GM19240 (cell line): ENCODE data around the gene AQP1.

Experiments
- DNase-seq: peaks from one replicate; pipeline ENCODE4 v3.0.0; 2011; ENCODE audit warnings: low spot score; ENCODE audit not compliant: insufficient read length

The AQP1 gene

DNA sequence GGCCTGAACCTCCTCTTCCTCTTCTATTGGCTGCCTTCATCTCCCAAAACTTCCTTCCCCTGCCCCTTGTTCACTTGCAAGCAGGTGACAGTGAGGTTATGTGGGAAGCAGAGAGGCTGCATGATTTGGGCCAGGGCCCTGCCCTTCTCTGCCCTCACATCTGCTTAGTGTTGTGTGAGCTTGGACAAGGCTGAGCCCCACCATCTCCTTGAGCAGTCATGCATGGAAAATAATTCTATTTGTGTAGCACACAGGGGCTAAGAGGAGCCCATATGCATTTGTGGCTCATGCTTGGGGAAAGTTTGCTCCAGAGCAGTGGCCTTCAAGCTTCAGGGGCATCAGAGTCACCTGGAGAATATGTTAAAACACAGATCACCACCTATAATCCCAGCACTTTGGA, 26.8 kb upstream of the AQP1 start:
- DNase-seq: no peak

DNA sequence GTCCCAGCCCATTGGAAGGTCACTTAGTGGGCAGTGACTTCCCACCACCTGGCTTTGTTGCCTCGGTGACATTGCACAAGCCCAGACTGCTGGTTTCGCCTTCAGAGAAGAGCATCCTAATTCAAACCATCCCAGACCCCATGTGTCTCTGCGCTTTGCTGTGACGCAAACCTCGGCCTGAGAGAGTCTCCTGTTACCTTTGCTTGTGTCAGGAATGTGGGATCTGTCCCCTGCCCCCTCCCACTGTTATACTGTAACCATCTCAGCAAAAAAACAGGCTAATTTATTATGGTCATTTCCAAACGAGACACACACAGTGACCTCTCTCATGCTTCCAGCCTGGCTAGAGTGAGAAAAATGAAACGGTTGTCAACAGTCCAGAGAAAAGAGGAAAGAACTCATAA, 25.0 kb upstream of the AQP1 start:
- no peak for DNase-seq

DNA sequence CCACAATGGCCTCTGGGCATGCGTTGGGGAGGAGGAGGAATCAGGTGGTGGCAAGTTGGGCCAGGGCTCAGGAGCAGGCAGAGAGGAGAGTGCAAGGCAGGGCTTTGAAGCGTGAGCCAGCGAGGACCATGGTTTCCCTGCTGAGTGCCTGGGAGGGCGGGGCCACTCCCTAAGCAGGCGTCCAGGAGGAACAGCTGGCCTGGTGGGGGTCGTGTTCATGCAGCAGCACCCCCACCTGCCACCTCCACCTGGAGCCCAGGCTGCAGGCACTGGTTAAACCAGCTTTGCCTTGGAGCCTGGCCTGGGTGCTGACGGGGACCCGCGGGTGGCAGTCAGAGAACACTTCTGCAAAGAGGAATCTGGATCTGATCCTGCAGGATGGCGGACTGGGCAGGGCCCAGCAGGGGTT, 24.2 kb upstream of the AQP1 start:
- no peak for DNase-seq

DNA sequence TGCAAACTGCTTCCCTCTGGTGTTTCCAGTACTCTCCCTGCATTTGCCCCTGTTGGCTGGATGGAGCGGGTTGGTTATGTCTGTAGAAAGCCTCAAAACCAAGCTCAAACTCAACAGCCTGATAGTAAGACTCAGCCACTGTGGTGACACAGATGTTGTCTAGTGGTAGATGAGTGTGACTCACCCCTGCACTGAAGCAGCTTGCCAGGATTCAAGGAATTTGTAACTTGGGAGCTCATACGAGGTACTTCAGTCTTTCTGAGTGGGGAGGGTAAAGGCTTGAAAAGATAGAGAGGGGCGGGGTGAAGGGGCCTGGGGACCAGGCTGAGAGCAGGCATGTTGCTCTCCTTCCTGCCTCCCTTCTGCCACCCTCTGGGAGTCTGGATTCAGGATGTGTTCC, 22.9 kb upstream of the AQP1 start:
- DNase-seq: no peak

DNA sequence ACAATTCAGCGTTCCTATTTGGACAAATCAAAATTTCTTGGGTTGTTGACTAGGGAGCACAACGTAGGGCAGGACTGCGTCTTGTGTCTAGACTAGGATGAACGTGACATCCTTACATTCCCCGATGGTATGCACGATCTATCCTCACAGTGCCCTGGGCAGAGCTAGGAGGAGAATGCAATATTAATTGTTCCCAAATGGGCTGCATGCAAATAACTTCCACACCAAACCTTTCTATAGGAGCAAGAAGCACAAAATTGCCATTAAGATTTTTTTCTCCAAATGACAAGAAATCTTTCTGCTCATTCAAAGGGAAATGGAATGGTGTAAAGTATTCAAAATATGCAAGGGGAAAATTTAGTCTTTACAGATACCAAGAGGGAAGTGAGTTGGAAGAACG, 21.4 kb upstream of the AQP1 start:
- DNase-seq: no peak

DNA sequence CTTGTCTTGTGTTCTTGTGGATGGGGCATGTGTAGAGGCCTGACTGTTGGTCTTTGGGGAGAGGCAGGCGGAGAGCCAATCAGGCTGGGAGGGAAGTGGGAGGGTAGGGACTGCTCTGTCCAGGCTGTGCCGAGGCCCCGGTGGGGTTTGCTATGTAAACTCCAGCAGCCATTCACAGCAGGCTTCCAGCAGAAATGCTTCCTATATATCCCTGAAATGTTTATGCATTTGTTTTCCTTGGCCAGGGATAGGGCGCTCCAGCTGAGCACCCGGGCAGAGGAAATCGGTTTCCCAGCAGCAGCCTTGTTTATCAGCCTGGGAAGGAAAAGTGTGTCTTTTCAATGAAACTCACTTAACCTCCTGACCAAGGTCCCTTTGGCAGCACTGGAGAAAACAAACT, 18.3 kb upstream of the AQP1 start:
- no peak for DNase-seq

DNA sequence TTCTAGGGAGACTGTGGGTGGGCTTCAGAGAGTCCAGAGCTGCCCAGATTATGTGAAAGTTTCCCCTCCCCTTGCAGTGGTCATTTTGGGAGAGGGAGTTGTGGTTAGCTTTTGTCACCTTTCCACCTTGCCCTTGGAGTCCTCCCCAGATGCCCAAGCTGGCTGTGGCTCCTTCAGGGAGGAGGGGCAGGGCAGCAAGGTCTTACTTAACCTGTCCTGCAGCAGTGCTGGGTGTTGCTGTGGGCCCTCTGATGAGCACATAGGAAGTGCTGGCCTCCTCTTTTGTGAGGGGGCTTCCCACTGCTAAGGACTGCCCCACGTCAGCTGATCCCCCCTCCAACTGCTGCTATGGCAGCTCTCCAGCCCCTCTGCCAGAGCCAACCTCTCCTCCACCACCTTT, 17.6 kb upstream of the AQP1 start:
- no peak for DNase-seq

DNA sequence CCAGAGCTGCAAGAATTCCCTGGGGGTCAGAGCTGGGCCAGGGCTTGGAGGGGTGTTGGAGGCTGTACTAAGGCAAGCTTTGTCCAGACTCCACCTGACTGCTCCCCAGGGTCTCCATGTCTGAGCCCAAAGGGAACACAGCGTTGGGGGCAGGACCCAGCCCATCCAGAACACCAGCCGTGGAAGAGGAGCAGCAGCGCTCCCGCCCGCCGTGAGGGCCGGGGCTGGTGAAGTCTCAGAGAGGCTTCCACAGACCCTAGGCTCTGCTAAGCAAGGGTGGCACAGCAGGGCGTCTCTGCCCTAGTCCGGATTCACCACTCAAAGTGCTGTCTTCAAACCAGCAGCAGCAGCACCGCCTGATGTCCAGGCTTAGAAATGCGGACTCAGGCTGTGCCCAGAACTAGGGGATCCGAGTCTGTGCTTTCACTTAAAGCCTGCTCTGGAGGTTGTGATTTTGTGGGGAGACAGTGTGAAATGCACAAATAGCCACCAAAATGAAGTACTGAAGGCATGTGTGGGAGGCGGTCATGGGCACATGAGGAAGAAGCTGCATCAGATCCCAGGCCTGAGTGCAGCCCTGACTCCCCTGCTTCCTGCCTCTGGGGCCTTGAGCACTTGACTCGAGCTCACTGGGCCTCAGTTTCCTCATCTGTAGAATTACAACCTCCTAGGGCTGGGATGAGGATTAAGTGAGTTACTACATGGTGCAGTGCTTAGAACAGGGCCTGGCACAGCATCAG, 16.6 kb upstream of the AQP1 start:
- no peak for DNase-seq

DNA sequence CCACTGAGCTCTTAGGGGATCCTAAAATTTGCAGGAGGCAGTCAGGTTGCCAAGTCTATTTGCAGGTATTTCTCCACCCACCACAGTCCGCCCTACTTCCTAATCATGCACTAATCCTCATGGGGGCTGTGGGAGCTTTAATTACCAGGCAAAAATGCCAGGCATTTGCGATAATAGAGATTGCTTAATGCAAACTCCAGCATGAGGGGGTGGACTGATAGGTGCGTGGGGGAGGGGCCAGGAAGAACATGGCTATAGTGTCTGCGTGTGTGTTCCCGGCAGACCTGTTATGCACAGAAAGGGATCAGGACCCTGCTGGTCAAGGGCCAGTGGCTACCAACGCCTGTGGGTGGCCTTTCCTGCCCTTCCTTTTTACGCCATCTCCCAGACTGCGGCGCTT, 15.6 kb upstream of the AQP1 start:
- no peak for DNase-seq

DNA sequence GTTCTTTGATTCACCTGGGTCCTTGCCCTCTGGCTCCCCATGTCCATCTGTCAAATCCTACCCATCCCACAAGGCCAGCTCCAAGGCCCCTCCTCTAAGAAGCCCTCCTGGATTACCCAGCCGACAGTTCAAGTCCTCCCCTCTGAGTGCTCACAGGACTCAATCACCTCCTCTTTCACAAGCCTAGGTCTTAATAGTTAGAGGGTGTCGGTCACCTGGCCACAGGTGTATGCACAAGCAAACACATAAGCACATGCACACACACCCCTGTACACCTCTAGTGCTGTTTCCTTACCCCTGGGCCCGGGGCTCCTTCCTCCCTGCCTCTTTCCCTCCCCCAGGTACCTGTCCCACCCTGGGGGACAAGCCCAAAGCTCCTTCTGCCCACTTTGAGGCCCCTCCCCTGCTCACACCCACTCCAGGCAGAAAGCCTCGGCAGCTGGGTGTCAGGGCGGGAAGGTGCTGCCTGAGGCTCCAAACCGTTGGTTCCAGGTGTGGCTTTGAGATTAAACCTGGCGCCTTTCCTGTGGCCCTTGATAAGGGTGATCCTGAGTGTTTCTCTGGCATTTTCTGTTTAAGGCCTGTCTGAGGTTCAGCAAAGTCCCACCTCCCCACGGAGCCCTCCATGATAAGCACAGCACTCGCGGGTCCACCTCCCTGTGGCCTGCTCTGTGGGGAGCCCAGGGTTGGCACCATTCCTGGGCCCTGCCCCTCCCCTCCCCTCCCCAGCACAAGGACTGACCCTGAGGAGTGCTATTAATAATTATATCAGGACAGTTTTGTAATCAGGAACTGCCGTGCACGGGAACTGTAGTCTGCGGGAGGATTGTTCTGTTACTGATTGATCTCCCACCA, 14.6 kb upstream of the AQP1 start:
- no peak for DNase-seq

DNA sequence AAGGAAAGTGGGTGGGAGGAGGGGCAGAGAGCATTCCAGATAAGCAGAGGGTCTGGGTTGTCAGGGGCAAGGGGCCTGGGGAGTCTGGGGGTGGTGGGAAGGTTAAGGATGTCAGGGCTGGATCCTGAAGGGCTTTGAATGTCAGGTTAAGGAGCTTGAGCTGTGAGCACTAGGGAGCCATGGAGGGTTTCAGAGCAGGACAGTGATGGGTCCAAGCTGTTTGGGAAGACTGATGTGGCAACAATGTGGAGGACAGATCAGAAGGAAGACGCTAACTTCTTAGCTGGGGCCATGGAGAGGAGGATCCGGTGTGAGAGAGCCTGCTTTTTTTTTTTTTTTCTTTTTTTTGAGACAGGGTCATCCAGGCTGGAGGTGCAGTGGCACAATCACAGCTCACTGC, 13.9 kb upstream of the AQP1 start:
- no peak for DNase-seq

DNA sequence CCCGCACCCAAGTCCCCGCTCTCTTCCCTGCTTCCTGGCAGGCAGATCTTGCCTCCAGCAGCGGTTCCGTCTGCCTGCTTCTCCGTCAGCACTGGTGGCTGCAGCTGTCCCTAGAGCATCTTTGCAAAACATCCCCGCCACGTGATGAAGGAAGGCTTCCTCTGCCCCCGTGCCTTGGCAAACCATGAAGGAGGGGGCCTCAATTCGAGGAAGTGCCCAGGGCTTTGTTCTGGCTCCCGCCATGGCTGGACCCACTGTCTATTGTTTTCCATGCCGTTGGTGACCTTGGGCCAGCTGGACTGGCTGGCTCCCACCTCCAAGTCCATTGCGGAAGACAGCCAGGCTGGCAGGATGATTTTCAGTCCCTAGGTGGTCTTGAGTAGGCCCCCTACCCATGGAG, 13.2 kb upstream of the AQP1 start:
- no peak for DNase-seq

DNA sequence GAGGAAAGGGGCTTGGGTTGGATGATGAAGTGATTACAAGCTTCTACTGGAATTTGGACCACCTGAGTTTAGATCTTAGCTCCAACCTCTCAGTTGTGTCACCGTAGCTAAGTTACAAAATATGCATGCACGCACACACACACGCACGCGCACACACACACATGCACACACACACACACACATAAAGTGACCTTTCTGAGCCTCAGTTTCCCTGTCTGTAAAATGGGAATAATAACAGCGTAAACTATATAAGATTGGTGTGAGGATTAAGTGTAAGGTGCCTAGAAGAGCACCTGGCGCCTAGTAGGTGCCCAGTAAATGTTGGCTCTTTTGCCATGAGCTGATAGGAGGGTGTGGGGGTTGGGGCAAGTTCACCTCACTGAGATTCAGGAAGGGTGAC, 12.6 kb upstream of the AQP1 start:
- DNase-seq: no peak

DNA sequence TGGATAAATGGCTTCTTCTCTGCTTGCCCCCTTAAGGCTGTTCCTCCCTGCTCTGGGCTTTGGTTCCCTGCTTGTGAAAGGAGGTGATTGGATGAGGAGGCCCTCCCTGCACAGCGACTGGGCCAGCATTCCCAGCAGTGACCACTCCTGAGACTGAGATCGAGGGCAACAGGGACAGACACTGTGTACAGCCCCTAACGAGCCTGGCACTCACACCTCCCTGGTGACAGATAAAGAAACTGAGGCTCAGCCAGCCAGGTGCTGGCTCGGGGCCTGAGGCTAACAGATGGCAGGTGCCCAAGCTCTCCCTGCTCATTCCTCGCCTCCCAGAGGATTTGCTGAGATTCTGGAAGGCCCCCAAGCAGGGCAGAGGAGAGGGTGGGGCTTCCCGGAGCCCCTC, 12.0 kb upstream of the AQP1 start:
- no peak for DNase-seq

DNA sequence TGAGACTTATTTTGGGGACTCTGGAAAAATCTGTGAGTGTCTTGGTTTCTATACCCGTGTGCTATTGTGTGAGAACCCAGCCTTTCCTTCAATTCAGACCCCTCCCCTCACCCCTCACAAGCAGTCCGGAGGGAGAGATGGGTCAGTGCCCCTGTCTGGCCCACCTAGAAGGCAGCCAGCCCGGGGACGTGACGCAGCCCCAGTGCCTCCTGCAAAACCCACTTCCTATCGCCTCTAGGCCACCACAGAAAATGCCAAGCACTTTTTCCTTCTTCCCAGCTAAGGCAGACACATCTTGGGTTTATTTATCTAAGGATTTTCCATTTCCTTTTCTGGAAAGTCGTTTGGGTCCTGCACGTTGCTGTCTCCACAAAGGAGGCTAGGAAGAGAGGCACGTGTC, 11.6 kb upstream of the AQP1 start:
- DNase-seq: no peak

DNA sequence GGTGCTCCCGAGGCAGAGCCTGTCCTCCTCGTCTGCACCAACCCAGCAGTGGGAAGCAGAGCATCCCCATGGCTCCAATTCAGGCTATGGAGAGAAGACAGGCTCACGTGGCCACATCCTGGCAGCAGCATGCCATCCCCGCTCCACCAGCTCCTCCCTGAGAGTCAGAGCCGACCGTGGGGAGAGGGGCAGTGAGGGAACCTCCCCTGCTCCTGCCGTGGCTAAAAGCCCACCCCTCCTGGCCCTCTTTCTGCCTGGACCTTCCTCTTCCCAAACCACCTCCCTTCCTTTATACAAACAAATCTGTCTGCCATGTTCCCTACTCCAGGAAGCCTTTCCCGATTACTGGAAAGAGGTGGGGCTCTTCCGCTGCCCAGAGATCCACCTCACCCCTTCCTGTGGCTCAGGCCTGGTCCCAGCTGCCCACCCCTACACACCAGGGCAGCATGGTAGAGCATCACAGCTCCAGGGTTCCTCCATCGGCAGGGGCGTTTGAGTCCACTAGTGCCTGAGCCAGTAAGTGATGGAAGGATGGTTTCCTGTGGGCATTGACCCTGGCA, 10.8 kb upstream of the AQP1 start:
- DNase-seq: no peak

DNA sequence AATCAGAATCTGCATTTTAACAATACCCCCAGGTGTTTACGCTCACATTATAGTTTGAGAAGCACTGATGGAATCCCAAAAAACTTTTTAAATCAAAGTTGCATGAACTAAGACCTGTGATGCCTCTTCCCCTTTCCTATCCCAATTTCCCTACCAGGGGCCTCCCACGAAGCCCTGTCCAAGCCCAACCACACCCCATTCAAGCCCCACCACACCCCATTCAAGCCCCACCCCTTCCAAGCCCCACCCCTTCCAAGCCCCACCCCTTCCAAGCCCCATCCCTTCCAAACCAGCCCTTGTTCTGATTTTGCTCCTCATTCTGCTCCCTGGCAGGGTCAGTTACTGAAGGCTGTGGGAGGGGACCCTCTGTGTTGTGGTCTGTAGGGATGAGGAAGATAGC, 9.8 kb upstream of the AQP1 start:
- DNase-seq: no peak

DNA sequence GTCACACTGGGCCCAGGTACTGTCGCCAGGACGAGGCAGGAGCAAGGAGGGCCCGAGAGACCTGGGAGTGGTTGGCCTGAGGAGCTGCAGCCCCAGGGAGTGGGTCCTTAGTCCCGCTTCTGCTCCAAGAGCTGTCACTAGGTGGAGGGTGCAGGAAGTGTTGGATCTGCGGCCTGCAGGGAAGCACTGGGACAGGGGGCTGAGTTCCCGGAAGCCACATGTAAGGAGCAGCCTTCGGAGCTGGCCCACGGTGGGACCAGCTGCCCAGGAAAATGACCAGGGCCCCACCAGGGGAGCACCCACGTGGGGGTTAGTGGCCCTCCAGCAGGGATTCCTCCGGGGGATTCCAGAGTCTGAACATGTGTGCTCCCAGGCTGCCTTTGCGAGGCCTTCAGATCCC, 9.2 kb upstream of the AQP1 start:
- no peak for DNase-seq

DNA sequence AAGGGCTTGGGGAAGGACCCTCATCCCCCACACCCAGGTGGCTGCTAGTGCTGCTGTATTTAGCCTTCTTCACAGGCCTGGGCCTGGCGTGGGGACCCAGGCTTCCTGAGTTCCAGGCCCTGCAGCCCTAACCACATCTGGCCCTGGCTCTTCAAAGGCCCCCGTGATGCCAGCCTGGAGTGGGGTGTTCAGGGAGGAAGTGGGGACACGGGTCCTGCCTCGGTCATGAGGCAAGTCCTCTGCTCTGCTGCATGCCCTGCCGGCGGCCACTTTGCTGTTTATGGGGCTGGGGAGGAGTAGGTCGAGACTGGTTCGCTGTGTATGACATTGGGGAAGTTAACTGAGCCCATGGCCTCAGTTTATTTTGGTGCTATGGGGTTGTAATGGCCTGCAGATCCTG, 8.5 kb upstream of the AQP1 start:
- no peak for DNase-seq

DNA sequence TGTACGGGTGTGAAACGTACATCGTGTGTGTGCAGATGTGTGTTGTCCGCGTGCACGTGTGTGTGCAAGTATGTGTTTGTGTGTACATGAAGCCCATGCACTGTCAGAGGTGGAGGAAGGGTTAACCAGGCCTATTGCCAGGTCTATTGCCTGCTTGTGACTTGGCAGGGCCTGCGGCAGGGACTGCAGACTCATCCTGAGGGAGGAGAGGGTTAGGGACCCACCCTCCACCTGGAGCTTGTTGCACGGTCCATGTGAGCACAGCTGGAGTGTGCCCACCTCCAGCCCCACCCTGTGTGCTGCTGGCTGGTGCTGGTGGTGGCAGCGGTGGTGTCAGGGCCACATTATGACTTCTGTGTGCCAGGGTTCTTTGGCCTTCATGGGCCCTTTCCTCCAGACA, 7.1 kb upstream of the AQP1 start:
- DNase-seq: no peak

DNA sequence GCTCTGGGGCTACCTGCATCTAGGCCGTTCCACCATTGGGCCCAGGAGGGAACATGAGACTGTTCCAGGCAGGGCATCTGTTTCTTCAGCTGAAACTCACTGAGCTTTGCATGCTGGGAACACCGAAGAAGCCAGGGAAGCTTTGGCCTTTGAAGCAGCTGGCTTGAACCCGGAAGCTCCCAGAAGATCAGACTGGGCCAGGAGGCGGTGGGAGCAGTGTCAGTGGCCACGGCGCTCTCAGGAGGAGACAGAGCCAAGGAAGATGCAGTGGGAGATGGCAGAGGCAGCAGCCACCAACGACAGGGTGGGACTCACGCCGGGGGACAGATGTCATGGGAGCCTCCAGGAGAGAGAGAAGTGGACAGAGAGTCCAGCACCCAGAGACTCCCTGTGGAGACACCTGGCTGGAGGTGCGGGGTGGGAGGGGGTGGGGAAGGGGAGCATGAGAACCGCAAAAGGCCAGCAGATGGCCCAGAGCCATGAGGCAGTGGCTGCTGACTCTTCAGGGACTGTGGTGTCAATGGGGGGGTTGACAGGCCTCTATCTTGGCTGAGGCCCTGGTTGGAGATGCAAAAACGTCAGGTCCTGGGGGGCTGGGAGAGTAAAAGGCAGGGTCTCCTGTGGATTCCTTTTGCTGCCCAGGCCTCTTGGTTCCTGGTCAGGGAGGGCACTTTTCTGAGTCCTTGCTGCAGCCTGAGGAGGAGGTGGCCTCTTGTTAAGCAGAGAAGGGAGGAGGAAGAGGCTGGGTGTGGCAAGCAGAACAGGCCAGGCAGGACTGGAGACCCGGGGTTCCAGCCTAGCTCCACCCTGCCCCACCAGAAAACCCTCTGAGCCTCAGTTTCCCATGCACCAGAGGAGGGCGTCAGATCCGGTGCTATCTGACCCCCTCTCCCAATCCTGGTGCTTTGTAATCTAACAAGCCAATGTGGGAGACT, 6.3 kb upstream of the AQP1 start:
- no peak for DNase-seq

DNA sequence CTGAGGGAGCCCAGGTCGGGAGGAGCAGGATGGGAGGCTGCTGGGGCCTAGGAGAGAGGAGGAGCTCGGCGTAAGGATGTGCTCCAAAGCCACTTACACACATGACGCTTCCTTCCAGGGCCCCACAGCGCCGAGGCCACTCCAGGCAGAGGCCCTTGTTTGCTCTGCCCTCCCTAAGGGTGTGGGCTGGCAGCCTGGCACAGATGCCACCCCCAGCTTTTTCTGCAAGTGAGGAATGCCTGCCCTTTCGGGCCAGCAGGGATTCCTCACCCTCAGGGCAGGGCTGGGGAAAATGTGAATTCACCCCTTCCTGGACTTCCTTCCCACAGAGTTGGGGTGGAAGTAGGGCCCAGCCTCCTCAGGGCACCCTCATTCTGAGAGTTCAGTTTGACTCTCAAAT, 5.6 kb upstream of the AQP1 start:
- no peak for DNase-seq
